Renal cortex interstitium (tissue), 3 donors: ENCODE results near the gene ATP6V0B. TPM values are rescaled to one million over a fixed set of nuclear protein-coding genes. Genes with fewer than 3 reads are reported as not detected.

Source experiments
- polyA plus RNA-seq, 3 donors: library from polyadenylated mRNA; unstranded; fragments of 120-200 nt; gene quantifications; one replicate each; pipeline ENCODE4 v1.2.1, GENCODE V29; 2013; ENCODE audit not compliant: insufficient read length in 3 of 3

ATP6V0B gene
- polyA plus RNA-seq, 3 donors, result 116 to 158 (median 156) TPM

Other genes starting within 250 kb of the ATP6V0B start
- gene ARTN, start 41.2 kb upstream of the ATP6V0B start, polyA plus RNA-seq, result 1 to 10 TPM; 1.4 to 4.3 (median 1.9) TPM
- gene IPO13, start 28.0 kb upstream of the ATP6V0B start, polyA plus RNA-seq, result 10 to 100 TPM; 36.9 to 43.5 (median 41.8) TPM
- 10 to 100 TPM; 21.4 to 23.7 (median 22.4) TPM for gene DPH2, start 5.0 kb upstream of the ATP6V0B start, polyA plus RNA-seq
- 10 to 100 TPM; 29.5 to 46.9 (median 38.4) TPM for gene B4GALT2, start 4.2 kb downstream of the ATP6V0B start, polyA plus RNA-seq
- gene CCDC24, start 16.6 kb downstream of the ATP6V0B start, polyA plus RNA-seq, result 10 to 100 TPM; 14.6 to 27.6 (median 19.3) TPM
- 1 to 10 TPM; 5.7 to 8.0 (median 7.2) TPM for gene SLC6A9, start 56.5 kb downstream of the ATP6V0B start, polyA plus RNA-seq
- under 1 TPM in 1 of 3 donors, not detected in 2; 0.05 TPM for gene KLF17, start 143.9 kb downstream of the ATP6V0B start, polyA plus RNA-seq
- not detected for gene KLF18, start 166.7 kb downstream of the ATP6V0B start, polyA plus RNA-seq
- 10 to 100 TPM; 56.6 to 67.9 (median 59.5) TPM for gene DMAP1, start 238.5 kb downstream of the ATP6V0B start, polyA plus RNA-seq